IMR-90 (cell line): ENCODE results near the gene PAEP. TPM values are rescaled to one million over a fixed set of nuclear protein-coding genes. Genes with fewer than 3 reads are reported as not detected.

Source experiments
- ATAC-seq: fragments of 200-7000 bp; cut with Tn5 transposase; 2 replicates; pipeline ENCODE4 v1.9.1; 2020; ENCODE audit warnings: low read depth, mild to moderate bottlenecking, moderate library complexity
- BruUV-seq: library from RNA; stranded (reverse); fragments of 400-500 nt; replicated peaks from 2 replicates; lab custom pipeline; 2021; lab: Mats Ljungman, UMichigan
- CTCF ChIA-PET: fragments of 300-600 bp; formaldehyde crosslinking; extraction: SDS; loops from one replicate; lab custom pipeline; 2021; ENCODE audit warnings: antibody characterized with exemption; lab: Yijun Ruan, JAX
- POLR2A ChIA-PET: fragments of 300-600 bp; sonication (Branson Sonifier 250); formaldehyde crosslinking; loops from one replicate; lab custom pipeline; 2022; ENCODE audit warnings: antibody characterized with exemption; ENCODE audit not compliant: unreplicated experiment; lab: Charles Lee
- DNase-seq: peaks from one replicate; pipeline ENCODE4 v3.0.0; 2013
- H2AFZ ChIP-seq: replicated peaks from 2 replicates; pipeline ENCODE3; 2013; ENCODE audit warnings: low read length, mild to moderate bottlenecking; ENCODE audit not compliant: poor library complexity
- H2AK5ac ChIP-seq: 2 replicates; pipeline ENCODE4 v1.6.1; 2013; ENCODE audit warnings: low read depth, low read length, inconsistent platforms
- H2AK9ac ChIP-seq: replicated peaks from 2 replicates; pipeline ENCODE3; 2013; ENCODE audit warnings: mild to moderate bottlenecking, low read depth, low read length, moderate library complexity; ENCODE audit not compliant: poor library complexity
- H2BK120ac ChIP-seq: 2 replicates; pipeline ENCODE4 v1.6.1; 2013; ENCODE audit warnings: low read depth, low read length, inconsistent platforms
- H2BK15ac ChIP-seq: 3 replicates; pipeline ENCODE4 v1.6.1; 2013; ENCODE audit warnings: low read depth, low read length, inconsistent platforms
- H2BK20ac ChIP-seq: 2 replicates; pipeline ENCODE4 v1.6.1; 2013; ENCODE audit warnings: low read depth, mild to moderate bottlenecking, inconsistent platforms, low read length, moderate library complexity
- H2BK5ac ChIP-seq: 2 replicates; pipeline ENCODE4 v1.6.1; 2013; ENCODE audit warnings: mild to moderate bottlenecking, low read depth, low read length, inconsistent platforms; ENCODE audit not compliant: poor library complexity, severe bottlenecking
- H3K14ac ChIP-seq: replicated peaks from 2 replicates; pipeline ENCODE4 v1.6.1; 2013; ENCODE audit warnings: low read depth, low read length, inconsistent platforms
- H3K18ac ChIP-seq: 2 replicates; pipeline ENCODE4 v1.6.1; 2013; ENCODE audit warnings: low read depth, low read length, control low read depth
- H3K23ac ChIP-seq: 2 replicates; pipeline ENCODE4 v1.6.1; 2013; ENCODE audit warnings: low read depth, low read length, inconsistent platforms
- H3K27ac ChIP-seq: 2 replicates; pipeline ENCODE4 v1.5.1; 2013; ENCODE audit warnings: mild to moderate bottlenecking, control low read depth, low read length; ENCODE audit not compliant: insufficient read depth
- H3K27me3 ChIP-seq: 2 replicates; pipeline ENCODE4 v1.6.1; 2013; ENCODE audit warnings: low read length; ENCODE audit not compliant: control insufficient read depth, insufficient read depth
- H3K36me3 ChIP-seq: 2 replicates; pipeline ENCODE4 v1.6.1; 2013; ENCODE audit warnings: low read length, mixed read lengths; ENCODE audit not compliant: control insufficient read depth, insufficient read depth
- H3K4ac ChIP-seq: 2 replicates; pipeline ENCODE4 v1.6.1; 2013; ENCODE audit warnings: low read depth, low read length, inconsistent platforms
- H3K4me1 ChIP-seq: 2 replicates; pipeline ENCODE4 v1.6.1; 2013; ENCODE audit warnings: low read length, mixed read lengths; ENCODE audit not compliant: control insufficient read depth, insufficient read depth
- H3K4me2 ChIP-seq: 2 replicates; pipeline ENCODE4 v1.6.1; 2013; ENCODE audit warnings: low read depth, mild to moderate bottlenecking, control low read depth, low read length, moderate library complexity
- H3K4me3 ChIP-seq: 2 replicates; pipeline ENCODE4 v1.5.1; 2013; ENCODE audit warnings: low read depth, mild to moderate bottlenecking, control low read depth, low read length, moderate library complexity; ENCODE audit not compliant: insufficient read depth
- H3K56ac ChIP-seq: 2 replicates; pipeline ENCODE4 v1.6.1; 2013; ENCODE audit warnings: low read length, inconsistent platforms; ENCODE audit not compliant: insufficient read depth; ENCODE audit errors: extremely low read depth
- H3K79me1 ChIP-seq, 2 experiments: 2 replicates each; pipeline ENCODE4 v1.6.1; 2013; ENCODE audit warnings: low read length in 2 of 2, inconsistent platforms in 1 of 2, low read depth in 1 of 2
- H3K9ac ChIP-seq: 2 replicates; pipeline ENCODE4 v1.6.1; 2013; ENCODE audit warnings: low read depth, low read length, control low read depth
- H3K9me1 ChIP-seq: 2 replicates; pipeline ENCODE4 v1.6.1; 2013; ENCODE audit warnings: low read length, inconsistent platforms; ENCODE audit not compliant: insufficient read depth
- H3K9me3 ChIP-seq: 2 replicates; pipeline ENCODE4 v1.6.1; 2013; ENCODE audit warnings: low read length; ENCODE audit not compliant: control insufficient read depth, insufficient read depth
- H4K20me1 ChIP-seq: 2 replicates; pipeline ENCODE4 v1.6.1; 2013; ENCODE audit warnings: low read length, inconsistent platforms; ENCODE audit not compliant: insufficient read depth
- H4K5ac ChIP-seq: 2 replicates; pipeline ENCODE4 v1.6.1; 2013; ENCODE audit warnings: mild to moderate bottlenecking, low read depth, low read length, control low read depth
- H4K8ac ChIP-seq, 2 experiments: 2 replicates each; pipeline ENCODE4 v1.6.1; 2013; ENCODE audit warnings: low read depth in 2 of 2, low read length in 2 of 2, control low read depth in 1 of 2, inconsistent platforms in 1 of 2
- H4K91ac ChIP-seq: 2 replicates; pipeline ENCODE4 v1.6.1; 2013; ENCODE audit warnings: low read depth, low read length, inconsistent platforms; ENCODE audit not compliant: insufficient read depth
- CHD1 ChIP-seq: IDR thresholded peaks from 2 replicates; pipeline ENCODE4 v1.6.1; 2012; ENCODE audit warnings: low read depth, low read length, improper control_type of control experiment
- NFE2L2 ChIP-seq: fragments of 150-350 bp; IDR thresholded peaks from 2 replicates; pipeline ENCODE4 v1.6.1; 2016; ENCODE audit warnings: low read depth, mild to moderate bottlenecking, low read length
- WGBS, 2 experiments: methylation state at CpG; one replicate each; pipeline versions ENCODE4 v1.1.5 to v1.1.7; 2013; ENCODE audit warnings: missing lambda C conversion rate in 2 of 2; ENCODE audit not compliant: insufficient read length in 1 of 2; ENCODE audit errors: extremely low coverage in 2 of 2; 5-methylcytosine and 5-hydroxymethylcytosine counted together
- dilution Hi-C: fragments of 300-500 bp; cut with HindIII; formaldehyde crosslinking; loops from one replicate; pipeline ENCODE4 v1.14.3; 2018; ENCODE audit warnings: low sequenced_read_pairs; ENCODE audit not compliant: unreplicated experiment
- in situ Hi-C: fragments of 300-500 bp; cut with MboI; formaldehyde crosslinking; loops from 3 replicates; pipeline ENCODE4 v1.14.3; 2019; ENCODE audit warnings: low sequenced_read_pairs, inconsistent platforms, mixed read lengths
- intact Hi-C: fragments of 100-400 bp; cut with micrococcal nuclease; formaldehyde crosslinking; loops from 2 replicates; pipeline ENCODE4 v1.10.0; 2022
- polyA plus RNA-seq, 3 experiments: library from polyadenylated mRNA; depleted of rRNA; stranded (reverse); fragments of >200 nt; gene quantifications; 2 replicates each; pipeline ENCODE4 v1.2.3, GENCODE V29; 2012; ENCODE audit warnings: low replicate concordance in 1 of 3
- total RNA-seq: library from RNA; depleted of rRNA; stranded (reverse); fragments of >200 nt; gene quantifications from 2 replicates; pipeline ENCODE4 v1.2.3, GENCODE V29; 2012
- TF ChIP-seq, protein P1 (sequence below): fragments of 150-350 bp; IDR thresholded peaks from 2 replicates; pipeline ENCODE4 v1.6.1; 2017; ENCODE audit warnings: mild to moderate bottlenecking, antibody characterized with exemption, low read length, low read depth

PAEP gene
- total and polyA plus RNA-seq, 2 of the 4 experiments (the other 2 are of a cell fraction), result not detected

DNA sequence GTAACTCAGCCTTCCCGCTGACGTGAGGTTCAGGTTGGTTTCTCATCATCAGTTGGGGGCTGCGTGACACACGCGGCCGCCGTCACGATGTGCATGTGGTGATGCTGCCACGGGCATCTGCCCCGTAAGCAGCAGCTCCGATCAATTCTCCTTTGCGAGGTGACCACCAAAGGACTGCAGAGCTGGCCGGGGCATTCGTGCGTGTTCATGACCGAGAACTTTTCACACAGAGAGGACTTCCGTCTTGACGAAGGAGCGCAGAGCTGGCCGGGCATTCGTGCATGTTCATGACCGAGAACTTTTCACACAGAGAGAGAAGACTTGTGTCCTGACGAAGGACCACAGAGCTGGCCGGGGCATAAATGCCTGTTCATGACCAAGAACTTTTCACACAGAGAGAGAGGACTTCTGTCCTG is 44.1 kb upstream of the PAEP start:
- Histone ChIP-seq H2BK15ac (no peak overlapping the region), H3K14ac (no peak overlapping the region), H4K20me1 (no peaks in the 10 kb centered on the region), H3K4me3 (no peak overlapping the region), H2AFZ (no peak overlapping the region), H3K9me1 (no peaks in the 10 kb centered on the region), H2BK120ac (no peak overlapping the region), H3K4me2 (no peak overlapping the region), H4K91ac (no peak overlapping the region), H3K56ac (no peak overlapping the region), H4K8ac (no peak overlapping the region), H3K9me3 (no peaks in the 10 kb centered on the region), H3K4ac (no peak overlapping the region), H3K36me3 (no peaks in the 10 kb centered on the region), H2BK20ac (no peak overlapping the region), H3K23ac (no peak overlapping the region), H3K27me3 (peaks cover 3% of the 10 kb centered on the region; the same call in 1 of the 2 replicates), H2AK5ac (no peak overlapping the region), H2AK9ac (no peak overlapping the region), H3K4me1 (no peaks in the 10 kb centered on the region), H3K27ac (no peak overlapping the region), H3K9ac (no peak overlapping the region), H4K5ac (no peak overlapping the region), H3K79me1 (no peaks in the 10 kb centered on the region), H3K18ac (no peak overlapping the region), H2BK5ac (no peak overlapping the region)
- CTCF ChIA-PET, result no interaction called here
- ATAC-seq (no peak), DNase-seq (no peak)
- no TSS peak for BruUV-seq
- in situ Hi-C loops, result no loop called here
- POLR2A ChIA-PET, result no interaction called here
- TF ChIP-seq NFE2L2 (no peak), CHD1 (no peak)
- TF ChIP-seq, protein P1, sequence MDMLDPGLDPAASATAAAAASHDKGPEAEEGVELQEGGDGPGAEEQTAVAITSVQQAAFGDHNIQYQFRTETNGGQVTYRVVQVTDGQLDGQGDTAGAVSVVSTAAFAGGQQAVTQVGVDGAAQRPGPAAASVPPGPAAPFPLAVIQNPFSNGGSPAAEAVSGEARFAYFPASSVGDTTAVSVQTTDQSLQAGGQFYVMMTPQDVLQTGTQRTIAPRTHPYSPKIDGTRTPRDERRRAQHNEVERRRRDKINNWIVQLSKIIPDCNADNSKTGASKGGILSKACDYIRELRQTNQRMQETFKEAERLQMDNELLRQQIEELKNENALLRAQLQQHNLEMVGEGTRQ, result no peak
- 89% methylated on average over 21 of the region's 24 CpGs; no CpG with 5 or more reads in 1 of the 2 experiments for WGBS, 2 experiments
- intact Hi-C loops, result no loop called here
- dilution Hi-C loops, result no loop called here
